22Rv1 (cell line): ENCODE measurements around the gene WDFY3.

ENCODE experiments used
- H3K27ac ChIP-seq: fragments of 450-650 bp; 2 replicates; pipeline ENCODE4 v1.5.1; 2017
- CTCF ChIP-seq: fragments of 450-650 bp; IDR thresholded peaks from 2 replicates; pipeline ENCODE4 v1.5.1; 2017; ENCODE audit warnings: mild to moderate bottlenecking
- ZFX ChIP-seq: fragments of 450-650 bp; IDR thresholded peaks from 2 replicates; pipeline ENCODE4 v1.6.1; 2017; ENCODE audit warnings: antibody characterized with exemption, borderline replicate concordance

WDFY3 gene

GRCh38 chr4:84866295-84866694, 100.2 kb downstream of the WDFY3 start:
- no peak overlapping the region for H3K27ac ChIP-seq
- TF ChIP-seq ZFX (no peak), CTCF (no peak)

DNA sequence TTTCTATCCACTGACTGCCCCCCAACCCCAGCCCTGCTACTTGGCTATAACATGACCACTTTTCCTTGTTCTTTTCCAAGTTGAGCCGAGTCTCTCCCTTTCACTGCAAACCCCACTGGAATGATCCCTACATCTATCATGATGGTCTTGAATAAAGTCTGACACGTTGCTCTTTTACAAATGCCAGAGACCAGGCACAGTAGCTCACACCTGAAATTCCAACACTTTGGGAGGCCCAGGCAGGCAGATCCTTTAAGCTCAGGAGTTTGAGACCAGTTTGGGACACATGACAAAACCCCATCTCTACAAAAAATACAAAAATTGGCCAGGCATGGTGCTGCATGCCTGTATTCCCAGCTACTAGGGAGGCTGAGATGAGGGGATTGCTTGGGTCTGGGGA, 100.9 kb downstream of the WDFY3 start:
- H3K27ac ChIP-seq: no peak overlapping the region
- no peak for TF ChIP-seq CTCF
- no peak for TF ChIP-seq ZFX

- no peak for TF ChIP-seq ZFX
- TF ChIP-seq CTCF: no peak
- no peak overlapping the region for H3K27ac ChIP-seq
Observed at GRCh38 chr4:84862064-84862463, 104.4 kb downstream of the WDFY3 start.

- TF ChIP-seq CTCF (no peak), ZFX (no peak)
- no peak overlapping the region for H3K27ac ChIP-seq
Observed at GRCh38 chr4:84857296-84857695, 109.2 kb downstream of the WDFY3 start.

DNA sequence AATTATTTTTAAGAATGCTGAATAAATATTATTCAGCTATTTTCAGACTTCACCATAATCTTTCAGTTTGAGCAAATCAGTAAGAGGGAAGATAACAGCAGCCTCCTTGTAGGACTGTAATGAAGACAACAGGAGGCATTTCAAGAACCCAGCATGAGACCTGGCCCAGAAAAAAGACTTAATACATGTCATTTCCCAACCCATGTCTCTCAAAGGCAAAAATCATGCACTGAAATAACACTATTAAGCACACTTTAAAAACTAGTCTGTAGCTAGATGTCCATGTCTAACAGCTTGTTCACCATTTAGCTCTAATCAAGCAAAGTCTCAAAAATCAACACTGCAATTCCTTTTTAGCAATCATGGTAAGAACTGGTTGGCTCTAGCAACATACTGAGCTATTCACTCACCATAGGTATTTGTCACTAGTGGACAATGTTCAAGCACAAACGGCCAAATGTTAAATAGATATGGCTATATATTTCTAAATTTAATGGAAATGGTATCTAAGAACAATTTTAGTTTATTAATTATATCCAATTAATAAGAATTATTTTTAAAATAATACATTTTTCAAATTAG, 109.9 kb downstream of the WDFY3 start:
- H3K27ac ChIP-seq: no peak overlapping the region
- TF ChIP-seq CTCF (no peak), ZFX (no peak)

GRCh38 chr4:84855774-84856173, 110.7 kb downstream of the WDFY3 start:
- H3K27ac ChIP-seq: no peak overlapping the region
- no peak for TF ChIP-seq CTCF
- TF ChIP-seq ZFX: no peak

DNA sequence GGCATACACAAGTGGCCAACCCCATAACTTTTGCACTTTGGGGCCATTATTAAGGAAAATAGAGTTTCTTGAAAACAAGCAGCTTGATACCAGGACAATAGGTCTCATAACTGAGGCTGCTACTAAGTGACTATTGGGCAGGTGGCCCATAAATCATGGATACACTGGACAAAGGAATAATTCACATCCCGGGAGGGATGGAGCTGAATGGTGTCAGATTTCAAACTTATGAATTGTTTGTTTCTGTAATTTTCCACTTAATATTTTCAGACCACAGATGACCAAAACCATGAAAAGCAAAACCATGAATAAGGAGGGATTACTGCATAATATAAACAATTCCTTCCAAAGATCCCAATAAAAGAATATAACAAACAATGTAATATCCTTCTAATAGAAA, 114.4 kb downstream of the WDFY3 start:
- no peak for TF ChIP-seq ZFX
- no peak for TF ChIP-seq CTCF
- H3K27ac ChIP-seq: no peak overlapping the region
